ENCODE measurements around the gene ALDH1A1.

Gene ALDH1A1

GRCh38 chr9:72949918-72950325, 2.9 kb downstream of the ALDH1A1 start (continued):
- TF ChIP-seq ZNF16 (tag by site-specific recombination; IDR thresholded peaks at IDR 0.05; ENCODE audit: low read depth) = no peak
- no peak for TF ChIP-seq ZNF518A (tag by site-specific recombination; conservative IDR thresholded peaks at IDR 0.05; ENCODE audit: low read depth)
- no peak for TF ChIP-seq ZNF239 (tag by site-specific recombination; IDR thresholded peaks at IDR 0.05)
- TF ChIP-seq ZNF660 (tag by site-specific recombination; IDR thresholded peaks at IDR 0.05) = no peak
- TF ChIP-seq ZNF26 (tag by site-specific recombination; IDR thresholded peaks at IDR 0.05) = no peak
- TF ChIP-seq PBX3 (CRISPR knock-in tag; IDR thresholded peaks at IDR 0.05) = no peak
- TF ChIP-seq FEZF1 (tag by site-specific recombination; IDR thresholded peaks at IDR 0.05) = no peak
- TF ChIP-seq ZNF580 (tag by site-specific recombination; IDR thresholded peaks at IDR 0.05) = no peak
- TF ChIP-seq ZNF48 (tag by site-specific recombination; IDR thresholded peaks at IDR 0.05) = no peak

- Histone ChIP-seq H3K4me3 (ENCODE audit: low read depth, low read length) (no peak overlapping the region), H3K4me1 (ENCODE audit: control insufficient read depth, insufficient read depth, low read length) (no peaks in the 10 kb centered on the region), H3K9me3 (ENCODE audit: control insufficient read depth, insufficient read depth, low read depth, low read length) (no peaks in the 10 kb centered on the region), H3K36me3 (ENCODE audit: control insufficient read depth in 2 of 2, insufficient read depth in 1 of 2, low read length in 2 of 2) (no peaks in the 10 kb centered on the region), H3K27ac (ENCODE audit: extremely low read depth, low read depth, low read length) (no peak overlapping the region)
- POLR2A ChIA-PET = no interaction called here
- CTCF ChIA-PET = interaction anchor here (0.9 kb wide), 1 partner anchor 941 kb away, joined by 4 read pairs; no protein-coding TSS in a partner anchor
- TF ChIP-seq SCRT2 (tag by site-specific recombination; IDR thresholded peaks at IDR 0.05) = no peak
These were observed 3.6 kb downstream of the ALDH1A1 start for GRCh38 chr9:72949244-72949582.

GRCh38 chr9:72948575-72949243, 4.1 kb downstream of the ALDH1A1 start:
- ChIA-PET POLR2A (no interaction called here), CTCF (interaction anchor here (0.9 kb wide), 1 partner anchor 941 kb away, joined by 4 read pairs; no protein-coding TSS in a partner anchor)
- TF ChIP-seq ZNF792 (tag by site-specific recombination; IDR thresholded peaks at IDR 0.05) (no peak), KLF1 (tag by site-specific recombination; IDR thresholded peaks at IDR 0.05) (no peak), ZNF658 (tag by site-specific recombination; IDR thresholded peaks at IDR 0.05) (no peak), ZNF513 (tag by site-specific recombination; IDR thresholded peaks at IDR 0.05) (no peak), ZNF488 (tag by site-specific recombination; IDR thresholded peaks at IDR 0.05) (no peak), ZNF561 (tag by site-specific recombination; IDR thresholded peaks at IDR 0.05; ENCODE audit: borderline replicate concordance) (no peak), ZNF341 (tag by site-specific recombination; IDR thresholded peaks at IDR 0.05; ENCODE audit: low read depth) (no peak), KLF9 (tag by site-specific recombination; IDR thresholded peaks at IDR 0.05; ENCODE audit: low read depth) (no peak), ZNF548 (tag by site-specific recombination; IDR thresholded peaks at IDR 0.05) (no peak), ZNF624 (tag by site-specific recombination; IDR thresholded peaks at IDR 0.05) (no peak), GFI1B (tag by site-specific recombination; IDR thresholded peaks at IDR 0.05) (no peak), ZNF10 (tag by site-specific recombination; IDR thresholded peaks at IDR 0.05) (no peak), TCF7L2 (IDR thresholded peaks at IDR 0.05; ENCODE audit: borderline replicate concordance, low read depth, low read length) (no peak), ZNF664 (tag by site-specific recombination; IDR thresholded peaks at IDR 0.05) (no peak)

More at GRCh38 chr9:72948575-72949243, 4.1 kb downstream of the ALDH1A1 start:
- no peaks in the 10 kb centered on the region for H3K4me1 ChIP-seq (ENCODE audit: control insufficient read depth, insufficient read depth, low read length)
- H3K36me3 ChIP-seq (ENCODE audit: control insufficient read depth in 2 of 2, insufficient read depth in 1 of 2, low read length in 2 of 2) = no peaks in the 10 kb centered on the region
- H3K4me3 ChIP-seq (ENCODE audit: low read depth, low read length) = no peak overlapping the region
- no peaks in the 10 kb centered on the region for H3K9me3 ChIP-seq (ENCODE audit: control insufficient read depth, insufficient read depth, low read depth, low read length)
- no peak overlapping the region for H3K27ac ChIP-seq (ENCODE audit: extremely low read depth, low read depth, low read length)

Data from HEK293 (cell line).